Myocyte (in vitro differentiated cells): Measurements from ENCODE around the gene MAMSTR. TPM values are rescaled to one million over a fixed set of nuclear protein-coding genes. Genes with fewer than 3 reads are reported as not detected.
A peak's percentile ranks its signal among the peaks of the same experiment; 100 is the strongest.
"Not testable (repeated sequence)": the region's sequence is repeated elsewhere in the genome, so short reads cannot be mapped to it uniquely, and the experiment has no call there.

Source experiments
- DNase-seq: peaks from one replicate; pipeline ENCODE4 v3.0.0-alpha.2; 2012; ENCODE audit warnings: low read depth
- polyA plus RNA-seq: library from polyadenylated mRNA; unstranded; fragments of >200 nt; gene quantifications from one replicate; pipeline ENCODE4 v1.2.1, GENCODE V29; 2012; ENCODE audit warnings: missing spikeins
- total RNA-seq: library from RNA; depleted of rRNA; stranded (reverse); fragments of >200 nt; gene quantifications from 2 replicates; pipeline ENCODE4 v1.2.3, GENCODE V29; 2014

Gene MAMSTR, protein sequence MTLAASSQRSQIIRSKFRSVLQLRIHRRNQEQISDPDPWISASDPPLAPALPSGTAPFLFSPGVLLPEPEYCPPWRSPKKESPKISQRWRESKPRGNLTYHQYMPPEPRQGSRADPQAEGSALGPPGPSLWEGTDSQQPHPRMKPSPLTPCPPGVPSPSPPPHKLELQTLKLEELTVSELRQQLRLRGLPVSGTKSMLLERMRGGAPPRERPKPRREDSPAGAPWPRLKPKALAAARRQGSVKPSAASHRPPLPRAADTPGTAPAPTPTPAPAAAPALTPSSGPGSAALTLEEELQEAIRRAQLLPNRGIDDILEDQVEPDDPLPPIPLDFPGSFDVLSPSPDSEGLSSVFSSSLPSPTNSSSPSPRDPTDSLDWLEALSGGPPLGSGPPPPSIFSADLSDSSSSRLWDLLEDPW
- 8.7 and 16.2 TPM in 2 replicates for total RNA-seq
- polyA plus RNA-seq: 4.5 TPM

DNA sequence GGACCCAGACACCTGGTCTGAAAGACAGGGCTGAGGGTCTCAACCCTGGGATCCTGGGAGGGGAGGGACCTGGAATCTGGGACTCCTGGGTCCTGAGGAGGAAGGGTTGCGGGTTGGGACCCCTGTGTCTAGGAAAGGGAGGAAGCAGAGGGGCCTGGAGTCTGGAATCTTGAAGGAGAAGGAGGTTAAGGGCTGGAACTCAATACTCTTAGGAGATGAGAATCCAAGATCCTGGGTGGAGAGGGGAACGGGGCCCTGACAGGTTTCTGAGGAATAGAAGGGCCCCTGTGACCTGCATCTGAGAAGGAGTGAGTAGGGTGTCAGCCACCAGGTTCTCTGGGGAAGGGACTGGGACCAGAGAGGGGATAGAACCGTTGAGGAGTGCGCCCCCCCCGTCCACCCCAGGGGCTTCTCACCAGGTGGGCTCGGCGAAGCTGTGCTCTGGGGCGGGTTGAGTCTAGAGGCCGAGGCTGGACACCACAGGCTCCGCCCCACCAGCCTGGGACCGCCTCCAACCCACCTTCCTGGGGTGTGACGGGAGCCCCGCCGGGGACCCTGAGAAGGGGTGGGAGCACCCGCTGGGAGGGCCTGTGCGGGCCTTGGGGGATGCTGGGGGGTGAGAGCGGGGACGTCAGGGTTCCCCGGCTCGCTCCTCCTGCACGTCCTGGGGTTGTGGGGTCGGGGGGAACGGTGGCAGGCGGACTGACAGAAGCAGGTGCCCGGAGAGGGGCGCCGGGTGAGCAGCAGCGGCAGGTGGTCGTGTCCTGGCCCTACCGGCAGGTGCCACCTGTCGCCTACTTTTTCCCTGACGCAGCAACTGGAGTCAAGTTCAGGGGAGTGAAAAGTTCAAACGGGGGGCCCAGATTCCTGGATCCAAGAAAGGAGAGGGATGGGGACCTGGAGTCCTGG is at the start of gene MAMSTR:
MAMSTR (minus strand) TSS at position 463 of the 909 bp plus-strand sequence. CDS start 694 bp downstream, outside the sequence.
- peak; percentile 78 for DNase-seq

DNA sequence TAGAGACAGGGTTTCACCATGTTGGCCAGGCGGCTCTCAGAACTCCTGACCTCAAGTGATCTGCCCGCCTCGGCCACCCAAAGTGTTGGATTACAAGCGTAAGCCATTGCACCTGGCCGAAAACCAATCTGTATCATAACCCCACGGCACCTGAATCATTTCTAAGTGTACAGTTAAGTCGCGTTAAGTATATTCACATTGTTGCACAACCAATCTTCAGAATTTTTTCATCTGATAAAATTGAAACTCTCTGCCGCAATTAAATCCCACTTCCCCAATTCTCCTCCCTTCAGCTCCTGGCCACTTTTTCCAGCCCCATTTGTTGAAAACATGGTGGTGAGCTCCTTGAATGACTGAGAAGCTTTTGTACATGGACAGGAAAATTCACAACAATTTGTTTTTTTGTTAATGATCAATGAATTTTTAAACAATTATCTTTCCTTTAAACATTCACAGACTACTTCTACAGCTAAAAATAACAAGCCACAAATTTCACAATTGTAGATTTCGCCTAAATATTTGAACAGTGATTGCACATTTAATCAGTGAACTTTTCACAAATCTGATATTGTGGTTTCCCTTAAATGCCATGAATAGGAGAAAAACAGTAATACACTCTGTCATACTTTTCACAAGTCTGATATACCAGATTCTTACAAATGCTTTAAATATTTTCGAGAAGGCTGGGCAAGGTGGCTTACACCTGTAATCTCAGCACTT is 49.6 kb upstream of the MAMSTR start:
- no peak for DNase-seq

DNA sequence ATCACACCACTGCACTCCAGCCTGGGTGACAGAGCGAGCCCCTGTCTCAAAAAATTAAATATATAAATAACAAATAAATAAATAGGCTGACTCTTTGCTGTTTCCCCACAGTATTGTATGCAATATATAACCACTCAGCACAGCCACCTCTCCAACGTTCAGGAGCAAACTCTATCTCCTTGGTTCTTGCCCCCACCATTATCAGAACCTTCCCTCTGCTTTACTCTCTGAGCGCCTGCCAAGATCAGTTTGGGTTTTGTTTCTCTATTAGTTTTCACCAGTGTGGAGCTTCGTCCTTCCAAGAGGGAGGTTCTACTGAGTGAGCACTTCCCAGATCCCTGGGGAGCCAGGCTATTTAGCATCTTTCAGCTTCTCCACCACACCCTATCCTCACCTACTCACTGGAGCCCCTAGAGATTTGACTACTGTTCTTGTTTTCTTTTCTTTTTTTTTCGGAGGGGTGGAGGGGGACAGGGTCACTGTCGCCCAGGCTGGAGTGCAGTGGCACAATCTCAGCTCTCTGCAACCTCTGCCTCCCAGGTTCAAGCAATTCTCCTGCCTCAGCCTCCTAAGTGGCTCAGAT is 48.7 kb upstream of the MAMSTR start:
- DNase-seq: not testable (repeated sequence)

DNA sequence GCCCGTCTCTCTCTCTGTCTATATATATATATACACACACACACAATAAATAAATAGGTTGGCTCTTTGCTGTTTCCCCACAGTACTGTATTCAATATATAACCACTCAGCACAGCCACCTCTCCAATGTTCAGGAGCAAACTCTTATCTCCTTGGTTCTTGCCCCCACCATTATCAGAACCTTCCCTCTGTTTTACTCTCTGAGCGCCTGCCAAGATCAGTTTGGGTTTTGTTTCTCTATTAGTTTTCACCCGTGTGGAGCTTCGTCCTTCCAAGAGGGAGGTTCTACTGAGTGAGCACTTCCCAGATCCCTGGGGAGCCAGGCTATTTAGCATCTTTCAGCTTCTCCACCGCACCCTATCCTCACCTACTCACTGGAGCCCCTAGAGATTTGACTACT is 46.3 kb upstream of the MAMSTR start:
- not testable (repeated sequence) for DNase-seq

DNA sequence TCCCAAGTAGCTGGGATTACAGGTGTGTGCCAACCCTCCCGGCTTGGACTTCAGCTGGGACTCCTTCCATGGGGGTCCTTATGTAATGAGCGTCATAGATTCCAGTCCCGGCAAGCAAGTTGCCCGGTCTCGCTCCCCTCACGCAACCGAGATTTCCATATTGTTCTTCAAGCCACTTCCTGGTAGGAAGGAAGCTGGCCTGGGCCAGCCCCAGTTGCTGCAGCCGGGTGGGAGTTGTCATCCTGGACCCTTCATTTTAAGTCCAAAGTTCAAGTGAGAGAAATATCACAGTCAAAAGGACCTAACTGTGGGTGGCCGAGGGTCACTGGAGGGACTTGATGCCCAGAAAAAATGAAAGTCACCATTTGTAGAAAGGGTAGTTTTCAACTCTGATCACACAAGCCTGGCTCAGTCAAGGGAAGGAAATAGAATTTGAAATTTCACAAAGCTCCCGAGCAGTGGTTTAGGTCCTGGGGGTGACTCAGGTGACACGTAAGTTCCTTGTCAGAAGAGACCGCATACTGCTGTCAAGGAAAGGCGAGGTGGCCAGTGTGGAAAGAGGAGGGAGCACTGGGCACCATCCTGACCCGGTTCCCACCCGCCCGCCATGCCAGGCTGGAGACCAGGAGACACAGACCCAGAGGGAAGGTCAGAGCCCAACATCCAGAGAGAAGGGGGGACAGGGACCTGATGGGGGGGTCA is 41.1 kb upstream of the MAMSTR start:
- no peak for DNase-seq

DNA sequence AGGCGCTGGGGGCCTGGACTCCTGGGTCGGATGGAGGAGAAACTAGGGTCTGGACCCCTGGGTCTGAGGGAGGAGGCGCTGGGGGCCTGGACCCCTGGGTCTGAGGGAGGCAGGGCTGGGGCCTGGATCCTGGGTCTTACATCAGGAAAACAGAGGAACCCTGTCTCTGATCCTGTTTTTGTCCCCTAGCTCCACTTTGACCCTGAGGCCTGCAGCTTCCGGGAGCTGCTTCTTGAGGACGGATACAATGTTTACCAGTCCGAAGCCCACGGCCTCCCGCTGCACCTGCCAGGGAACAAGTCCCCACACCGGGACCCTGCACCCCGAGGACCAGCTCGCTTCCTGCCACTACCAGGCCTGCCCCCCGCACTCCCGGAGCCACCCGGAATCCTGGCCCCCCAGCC is 38.2 kb upstream of the MAMSTR start:
- no peak for DNase-seq

DNA sequence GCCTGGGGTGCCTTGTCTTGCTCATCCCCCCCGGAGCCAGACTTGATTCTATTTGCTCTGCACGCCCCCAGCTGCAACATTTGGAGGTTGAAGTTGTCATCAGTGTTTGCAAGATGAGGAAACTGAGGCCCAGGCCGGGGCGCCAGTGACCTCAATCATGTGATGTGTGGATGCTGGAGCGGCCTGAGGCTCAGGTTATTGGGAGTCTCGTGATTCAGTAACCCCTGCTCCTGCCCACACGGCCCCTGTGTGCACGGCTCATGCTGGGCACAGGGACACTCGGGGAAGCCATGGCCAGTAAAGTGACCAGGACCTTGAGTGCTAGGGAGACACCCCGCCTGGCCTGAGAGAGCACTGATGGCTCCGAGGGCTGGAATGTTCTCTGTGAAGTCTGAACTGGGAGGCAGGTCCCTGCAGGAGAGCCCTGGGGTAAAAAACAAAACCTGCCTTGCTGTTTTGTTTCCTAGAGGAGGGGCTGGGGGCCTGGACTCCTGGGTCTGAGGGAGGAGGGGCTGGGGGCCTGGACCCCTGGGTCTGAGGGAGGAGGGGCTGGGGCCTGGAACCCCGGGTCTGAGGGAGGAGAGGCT is 37.7 kb upstream of the MAMSTR start:
- DNase-seq: no peak

DNA sequence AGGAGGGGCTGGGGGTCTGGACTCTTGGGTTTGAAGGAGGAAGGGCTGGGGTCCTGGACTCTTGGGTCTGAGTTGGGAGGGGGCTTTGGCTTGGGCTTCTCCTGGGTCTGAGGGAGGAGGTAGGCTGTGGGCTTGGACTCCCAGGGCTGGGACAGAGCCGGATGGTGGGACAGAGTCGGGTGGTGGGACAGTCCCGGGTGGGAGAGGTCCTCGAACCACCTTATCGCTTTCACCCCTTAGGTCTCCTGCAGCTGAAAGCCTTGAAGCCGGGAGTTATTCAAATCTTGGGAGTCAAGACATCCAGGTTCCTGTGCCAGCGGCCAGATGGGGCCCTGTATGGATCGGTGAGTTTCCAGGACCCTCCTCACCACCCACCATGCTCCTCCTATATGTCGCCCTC is 37.2 kb upstream of the MAMSTR start:
- no peak for DNase-seq

DNA sequence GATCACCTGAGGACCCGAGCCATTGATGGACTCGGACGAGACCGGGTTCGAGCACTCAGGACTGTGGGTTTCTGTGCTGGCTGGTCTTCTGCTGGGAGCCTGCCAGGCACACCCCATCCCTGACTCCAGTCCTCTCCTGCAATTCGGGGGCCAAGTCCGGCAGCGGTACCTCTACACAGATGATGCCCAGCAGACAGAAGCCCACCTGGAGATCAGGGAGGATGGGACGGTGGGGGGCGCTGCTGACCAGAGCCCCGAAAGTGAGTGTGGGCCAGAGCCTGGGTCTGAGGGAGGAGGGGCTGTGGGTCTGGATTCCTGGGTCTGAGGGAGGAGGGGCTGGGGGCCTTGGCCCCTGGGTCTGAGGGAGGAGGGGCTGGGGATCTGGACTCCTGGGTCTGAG is 36.7 kb upstream of the MAMSTR start:
- no peak for DNase-seq

DNA sequence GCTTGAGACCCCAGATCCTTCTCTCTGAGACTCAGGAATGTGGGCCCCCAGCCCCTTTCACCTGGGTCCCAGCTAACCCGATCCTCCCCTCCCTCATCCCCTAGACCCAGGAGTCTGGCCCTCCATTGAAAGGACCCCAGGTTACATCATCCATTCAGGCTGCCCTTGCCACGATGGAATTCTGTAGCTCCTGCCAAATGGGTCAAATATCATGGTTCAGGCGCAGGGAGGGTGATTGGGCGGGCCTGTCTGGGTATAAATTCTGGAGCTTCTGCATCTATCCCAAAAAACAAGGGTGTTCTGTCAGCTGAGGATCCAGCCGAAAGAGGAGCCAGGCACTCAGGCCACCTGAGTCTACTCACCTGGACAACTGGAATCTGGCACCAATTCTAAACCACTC is 36.3 kb upstream of the MAMSTR start:
- DNase-seq: no peak

DNA sequence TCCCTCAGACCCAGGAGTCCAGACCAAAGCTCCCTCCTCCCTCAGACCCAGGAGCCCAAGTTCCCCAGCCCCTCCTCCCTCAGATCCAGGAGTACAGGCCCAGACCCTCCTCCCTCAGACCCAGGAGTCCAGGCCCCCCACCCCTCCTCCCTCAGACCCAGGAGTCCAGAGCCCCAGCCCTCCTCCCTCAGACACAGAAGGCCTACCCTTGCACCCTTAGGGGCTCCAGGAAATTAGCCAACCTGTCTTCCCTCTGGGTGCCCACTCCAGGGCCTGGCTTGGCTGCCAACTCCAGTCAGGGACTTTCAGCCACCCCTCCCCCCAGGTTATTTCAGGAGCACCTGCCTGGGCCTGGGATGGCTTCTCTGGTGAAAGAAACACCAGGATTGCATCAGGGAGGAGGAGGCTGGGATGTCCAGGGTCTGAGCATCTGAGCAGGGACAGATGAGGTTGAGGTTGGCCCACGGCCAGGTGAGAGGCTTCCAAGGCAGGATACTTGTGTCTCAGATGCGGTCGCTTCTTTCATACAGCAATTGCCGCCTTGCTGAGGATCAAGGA is 35.6 kb upstream of the MAMSTR start, which contains the start of gene FGF21:
FGF21 (plus strand) TSS at position 441 of the 558 bp plus-strand sequence. CDS start 713 bp downstream, outside the sequence.
- no peak for DNase-seq

DNA sequence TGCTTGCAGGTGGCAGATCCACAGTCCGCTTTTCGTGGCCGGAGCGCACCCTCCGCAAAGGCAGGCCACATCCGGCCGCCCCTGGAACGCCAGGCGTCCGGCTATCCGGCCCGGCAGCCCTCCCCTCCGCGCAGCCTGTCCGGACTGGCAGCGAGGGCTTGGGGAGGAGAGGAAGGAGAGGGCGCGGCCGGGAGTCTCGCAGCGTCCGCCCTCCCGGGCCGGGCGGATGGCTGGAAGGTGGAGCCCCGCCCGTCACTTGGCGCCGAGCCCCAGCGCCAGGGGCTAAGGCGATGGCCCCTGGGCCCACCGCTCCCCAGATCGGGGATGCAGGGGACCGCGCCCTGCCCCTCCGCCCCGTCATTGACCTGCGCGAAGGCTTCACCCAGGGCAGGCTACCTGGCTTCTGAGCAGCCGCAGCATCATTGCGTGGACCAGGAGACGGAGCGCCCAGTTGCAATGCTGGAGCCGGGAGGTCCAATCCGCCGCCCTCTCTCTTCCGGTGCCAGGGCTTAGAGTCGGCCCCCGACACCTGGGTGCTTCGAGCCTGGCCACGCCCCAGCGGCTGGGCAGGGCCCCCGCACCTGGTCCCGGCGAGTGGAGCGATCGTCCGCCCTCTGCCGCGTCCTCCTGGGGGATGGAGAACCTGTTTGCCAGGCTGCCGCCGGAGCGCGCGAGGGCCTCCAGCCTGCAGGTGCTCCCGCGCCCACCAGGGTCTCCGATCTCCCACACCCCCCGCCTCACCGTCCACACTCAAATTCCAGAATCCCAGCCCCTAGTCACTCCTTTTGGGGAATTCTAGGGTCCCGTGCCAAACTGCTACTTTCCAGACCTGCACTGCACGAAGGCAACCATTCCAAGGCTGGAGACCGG is 33.2 kb upstream of the MAMSTR start, which contains the start of gene FUT1:
FUT1 (minus strand) TSS at position 146 of the 870 bp plus-strand sequence. CDS start 1,360 bp downstream, outside the sequence.
- no peak for DNase-seq

DNA sequence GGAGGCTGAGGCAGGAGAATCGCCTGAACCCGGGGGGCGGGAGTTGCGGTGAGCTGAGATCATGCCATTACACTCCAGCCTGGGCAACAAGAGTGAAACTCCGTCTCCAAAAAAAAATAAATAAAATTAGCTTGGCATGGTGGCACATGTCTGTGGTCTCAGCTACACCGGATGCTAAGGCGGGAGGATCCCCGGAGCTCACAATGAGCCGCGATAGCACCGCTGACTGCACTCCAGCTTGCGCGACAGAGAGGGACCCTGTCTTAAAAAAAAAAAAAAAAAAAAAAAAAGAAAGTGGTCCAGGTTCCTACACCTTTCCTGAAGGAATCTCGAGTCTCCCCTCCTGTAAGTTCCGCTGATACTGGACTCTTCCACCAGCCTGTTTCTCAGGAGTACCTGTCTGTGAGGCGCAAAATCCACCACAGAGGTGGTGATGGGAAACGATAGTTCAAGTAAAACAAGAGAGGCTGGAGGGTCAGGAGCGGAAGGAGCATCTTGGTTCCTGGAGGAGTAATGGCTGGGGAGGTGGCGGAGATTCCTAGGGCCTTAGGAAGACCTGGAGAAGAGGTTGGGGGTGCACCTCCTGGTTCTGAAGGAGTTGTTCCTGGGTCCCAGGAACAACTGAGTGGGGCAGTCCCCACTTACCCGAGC is 32.4 kb upstream of the MAMSTR start:
- DNase-seq: no peak

DNA sequence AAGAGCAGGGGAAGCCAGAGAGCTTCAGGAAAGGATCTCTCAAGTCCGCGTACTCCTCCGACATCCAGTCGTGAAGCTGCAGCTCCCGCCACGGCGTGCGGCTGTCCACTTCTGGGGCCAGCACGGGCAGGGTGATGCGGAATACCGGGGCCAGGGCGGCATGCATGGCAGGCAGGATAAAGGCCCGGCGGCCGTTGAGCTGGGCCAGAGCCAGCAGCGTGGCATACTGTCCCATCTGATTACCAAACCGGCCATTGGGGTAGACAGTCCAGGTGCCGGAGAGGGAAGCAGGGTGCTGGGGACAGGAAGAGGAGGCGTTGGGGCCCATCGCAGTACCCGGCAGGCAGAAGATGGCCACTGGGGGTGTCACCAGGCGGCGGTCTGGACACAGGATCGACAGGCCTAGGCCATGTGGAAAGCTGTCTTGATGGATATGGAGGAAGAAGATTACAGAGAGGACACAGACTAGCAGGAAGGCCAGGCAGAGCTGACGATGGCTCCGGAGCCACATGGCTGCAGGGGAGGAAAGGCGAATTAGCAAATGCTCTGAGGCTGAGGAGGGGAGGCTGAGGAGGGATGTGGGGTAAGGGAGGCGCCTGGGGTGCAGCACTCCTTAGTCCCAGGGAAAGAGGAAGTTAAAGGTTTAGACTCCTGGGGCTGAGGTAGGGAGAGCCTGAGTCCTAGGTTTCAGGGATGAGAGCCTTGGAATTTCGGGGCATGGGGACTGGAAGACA is 31.4 kb upstream of the MAMSTR start:
- DNase-seq: no peak

DNA sequence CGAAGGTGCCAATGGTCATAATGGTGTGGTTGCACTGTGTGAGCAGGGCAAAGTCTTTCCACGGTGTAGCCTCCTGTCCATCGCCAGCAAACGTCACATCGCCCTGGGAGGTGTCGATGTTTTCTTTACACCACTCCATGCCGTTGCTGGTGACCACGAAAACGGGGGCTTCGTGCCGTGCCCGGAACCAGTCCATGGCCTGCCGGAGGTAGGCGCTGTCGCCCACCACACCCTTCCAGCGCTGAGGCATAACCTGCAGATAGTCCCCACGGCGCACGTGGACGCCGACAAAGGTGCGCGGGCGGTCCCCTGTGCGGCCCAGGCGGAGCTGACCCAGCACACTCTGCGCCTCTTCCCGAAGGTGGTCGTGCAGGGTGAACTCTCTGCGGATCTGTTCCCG is 30.8 kb upstream of the MAMSTR start:
- no peak for DNase-seq

DNA sequence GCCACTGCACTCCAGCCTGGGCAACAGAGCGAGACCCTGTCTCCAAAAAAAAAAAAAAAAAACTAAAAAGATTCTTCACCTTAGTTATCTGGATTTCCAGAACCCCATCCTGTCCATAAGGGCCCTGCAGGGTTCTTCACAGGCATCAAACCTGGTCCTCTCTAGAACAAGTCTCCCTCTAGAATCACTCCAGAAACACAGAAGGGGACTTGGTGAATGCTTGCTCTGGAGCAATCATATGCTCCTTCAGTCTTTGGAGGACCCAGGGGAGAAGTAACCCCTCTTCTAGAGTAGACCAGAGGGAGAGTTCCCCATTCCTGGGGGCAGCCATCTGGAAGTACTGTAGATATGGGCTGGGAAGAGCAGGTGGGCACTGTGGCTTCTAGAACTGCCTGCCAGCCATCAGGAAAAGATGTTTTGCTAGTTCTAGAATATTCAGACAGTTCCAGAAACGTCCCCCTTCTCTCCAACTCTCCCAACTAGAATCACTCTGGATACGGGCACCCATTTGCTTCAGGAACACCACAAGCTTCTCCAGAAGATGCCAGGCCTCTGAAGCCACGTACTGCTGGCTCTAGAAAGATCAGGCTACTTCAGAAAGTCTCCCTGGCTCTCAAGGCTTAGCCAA is 30.2 kb upstream of the MAMSTR start:
- DNase-seq: no peak
